Hepatic stellate cell (primary cell): ENCODE measurements around the gene C3orf49.

Experiments
- DNase-seq: peaks from one replicate; pipeline ENCODE4 v3.0.0; 2011; ENCODE audit warnings: low spot score

Gene C3orf49, protein sequence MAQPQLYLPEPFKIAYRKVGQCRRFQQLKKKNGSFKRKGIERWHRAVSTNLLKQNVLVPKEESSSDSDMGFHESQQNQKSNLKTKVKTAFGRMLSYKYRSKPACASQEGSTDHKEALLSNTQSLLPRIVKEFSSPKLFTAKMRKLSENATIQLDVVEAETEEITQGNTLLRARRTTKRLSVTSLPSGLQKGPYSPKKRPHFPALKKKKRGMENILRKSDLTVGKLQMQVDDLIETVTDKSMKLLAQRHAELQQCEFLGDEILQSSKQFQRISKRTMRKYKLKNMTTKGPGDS

DNA sequence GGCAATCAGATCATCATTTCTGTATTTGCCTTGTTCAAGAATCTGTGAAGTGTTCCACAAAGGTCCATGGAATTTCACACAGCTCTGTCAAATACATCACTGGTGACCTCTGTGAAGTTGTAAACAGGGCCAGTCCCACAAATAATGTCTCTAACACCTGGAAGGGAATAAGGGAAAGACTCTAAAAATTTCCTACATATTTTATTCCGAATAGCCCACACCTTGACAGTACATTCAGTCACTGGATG lies at the start of gene C3orf49:
C3orf49 (plus strand) TSS at position 149 of the 248 bp plus-strand sequence. CDS start 173 bp downstream, outside the sequence.
- no peak for DNase-seq

DNA sequence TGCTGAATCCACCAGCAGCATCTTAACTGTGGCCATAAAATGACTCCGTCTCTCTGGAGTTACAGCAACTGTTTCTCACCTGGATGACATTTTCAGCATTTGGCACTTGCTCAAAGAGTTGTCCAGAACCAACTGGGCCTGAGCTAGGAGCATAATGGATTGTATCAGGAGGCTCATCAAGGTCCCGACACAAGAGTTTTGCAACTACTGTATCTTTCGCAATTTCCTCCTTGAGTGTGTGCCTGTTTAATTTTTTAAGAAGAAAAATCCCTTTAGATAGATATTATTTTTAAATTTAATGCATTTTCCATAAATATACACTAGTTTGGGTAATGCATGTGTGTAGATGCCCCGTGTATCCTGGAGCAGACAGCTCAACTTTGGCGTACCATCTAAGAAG lies 44.3 kb upstream of the C3orf49 start:
- no peak for DNase-seq

DNA sequence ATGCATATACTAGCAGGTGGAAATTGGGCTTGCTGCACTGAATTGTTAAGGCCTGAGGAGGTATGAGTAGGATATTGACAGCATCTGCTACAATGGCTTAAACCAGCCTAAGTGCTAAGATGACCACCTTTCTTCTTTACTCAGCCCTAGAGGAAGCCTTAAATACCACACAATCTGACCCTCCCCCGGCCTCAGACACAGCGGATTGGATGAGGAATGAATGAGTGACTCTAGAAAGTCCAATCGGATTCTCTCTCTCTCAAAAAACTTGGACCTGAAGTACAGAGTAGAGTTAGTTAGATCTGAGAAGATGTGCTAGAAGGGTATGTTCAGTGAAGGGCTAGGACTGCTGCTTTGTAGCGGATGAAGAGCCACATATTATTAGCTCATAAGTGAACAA lies 39.9 kb upstream of the C3orf49 start:
- no peak for DNase-seq

DNA sequence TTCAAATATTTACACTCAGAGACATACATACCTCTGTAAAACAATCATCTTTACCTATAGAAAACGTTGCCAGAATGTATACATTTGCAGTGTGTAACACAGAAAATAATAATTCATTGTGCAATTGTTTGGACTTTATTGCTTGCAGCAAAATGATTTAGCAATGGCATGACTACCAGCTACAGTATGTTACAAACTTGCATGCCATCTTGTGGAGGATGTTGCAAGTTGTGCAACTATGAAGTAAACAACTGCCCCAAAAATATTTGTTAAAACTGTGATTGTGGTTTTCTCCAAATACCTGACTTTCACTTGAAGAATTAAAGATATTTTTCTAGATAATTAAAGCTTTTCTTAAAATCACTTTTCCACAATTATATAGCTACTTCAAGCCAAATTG lies 27.1 kb upstream of the C3orf49 start:
- peak; percentile 12 for DNase-seq

DNA sequence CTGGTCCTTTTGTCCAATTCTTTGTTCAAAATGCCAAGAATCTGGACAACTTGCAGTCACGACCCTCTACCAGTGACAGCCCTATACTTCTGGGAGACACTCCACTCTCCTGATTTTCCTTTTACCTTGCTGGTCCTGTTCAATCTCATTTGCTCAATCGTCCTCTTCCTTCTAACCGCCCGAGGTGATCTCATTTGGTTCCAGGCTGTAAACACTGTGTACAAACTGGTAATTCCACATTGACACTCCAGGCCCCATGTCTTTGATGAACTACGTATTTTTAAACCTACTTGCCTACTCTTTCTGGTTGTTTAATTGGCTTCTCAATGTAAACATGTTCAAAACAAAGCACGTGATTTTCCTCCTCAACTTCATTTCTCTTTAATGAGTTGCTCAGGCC lies 23.7 kb upstream of the C3orf49 start:
- no peak for DNase-seq

DNA sequence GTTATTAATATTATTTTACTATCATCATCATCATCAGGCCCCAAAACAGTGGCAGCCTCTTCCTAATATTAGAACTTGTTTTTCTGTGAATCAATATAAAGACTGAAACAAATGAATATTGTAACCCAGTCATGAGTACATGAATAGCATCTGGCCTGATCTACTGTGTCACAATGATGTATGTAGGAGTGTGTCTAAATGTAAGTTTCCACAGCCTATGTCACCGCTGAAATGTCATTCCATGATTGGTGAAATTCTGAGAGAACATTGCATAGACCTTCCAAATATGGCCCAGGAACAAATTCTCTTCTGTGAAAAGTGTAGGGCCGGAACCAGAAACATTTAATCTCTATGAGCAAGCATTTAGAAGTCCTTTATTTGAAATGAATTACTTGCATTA lies 20.6 kb upstream of the C3orf49 start:
- DNase-seq: no peak

DNA sequence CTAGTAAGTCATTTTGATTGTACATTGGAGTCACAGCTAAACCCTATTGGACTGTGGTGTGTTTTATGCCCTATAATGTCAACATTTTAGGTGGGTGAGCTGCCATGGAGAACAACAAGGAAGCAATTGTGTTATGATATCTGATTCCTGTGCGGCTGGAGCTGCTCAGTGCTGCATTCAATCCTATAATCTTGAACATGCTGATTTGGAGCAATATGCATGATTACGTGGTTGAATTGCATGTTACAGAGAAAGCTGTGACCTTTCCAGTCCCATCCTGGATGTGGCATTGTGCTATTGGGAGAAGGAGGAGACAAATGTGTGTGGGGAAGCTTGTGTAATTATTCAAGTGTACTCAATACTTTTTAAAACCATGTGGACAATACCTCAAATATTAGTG lies 20.1 kb upstream of the C3orf49 start:
- no peak for DNase-seq

DNA sequence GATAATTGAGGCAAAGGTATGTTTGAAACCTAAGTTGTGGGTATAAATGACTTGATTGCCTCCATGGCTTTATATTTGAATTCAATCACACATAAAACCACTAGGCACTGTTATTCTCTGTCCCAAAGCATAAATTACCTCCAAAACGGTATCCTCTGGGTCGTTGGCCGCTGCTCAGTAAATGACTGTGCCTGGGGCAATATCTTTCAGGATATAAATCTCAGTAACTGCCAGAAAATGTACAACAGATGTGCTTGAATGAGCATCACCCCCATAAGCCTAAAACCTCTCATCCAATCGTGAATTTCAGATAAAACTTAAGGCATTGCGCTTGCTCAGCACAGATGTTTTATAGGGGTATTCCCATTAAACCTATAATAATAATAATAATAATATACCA lies 19.0 kb upstream of the C3orf49 start:
- DNase-seq: no peak

DNA sequence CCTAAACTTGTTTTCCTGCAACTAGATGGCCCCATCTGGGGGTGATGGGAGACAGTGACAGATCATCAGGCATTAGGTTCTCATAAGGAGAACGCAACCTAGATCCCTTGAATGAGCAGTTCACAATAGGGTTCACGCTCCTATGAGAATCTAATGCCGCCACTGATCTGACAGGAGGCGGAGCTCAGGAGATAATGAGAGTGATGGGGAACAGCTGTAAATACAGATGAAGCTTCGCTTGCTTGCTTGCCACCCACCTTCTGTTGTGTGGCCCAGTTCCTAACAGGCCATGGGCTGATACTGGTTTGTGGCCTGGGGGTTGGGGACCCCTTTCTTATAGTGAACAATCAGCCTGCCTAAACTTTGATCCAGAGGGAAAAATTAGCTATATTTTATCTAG lies 15.2 kb upstream of the C3orf49 start:
- DNase-seq: no peak

DNA sequence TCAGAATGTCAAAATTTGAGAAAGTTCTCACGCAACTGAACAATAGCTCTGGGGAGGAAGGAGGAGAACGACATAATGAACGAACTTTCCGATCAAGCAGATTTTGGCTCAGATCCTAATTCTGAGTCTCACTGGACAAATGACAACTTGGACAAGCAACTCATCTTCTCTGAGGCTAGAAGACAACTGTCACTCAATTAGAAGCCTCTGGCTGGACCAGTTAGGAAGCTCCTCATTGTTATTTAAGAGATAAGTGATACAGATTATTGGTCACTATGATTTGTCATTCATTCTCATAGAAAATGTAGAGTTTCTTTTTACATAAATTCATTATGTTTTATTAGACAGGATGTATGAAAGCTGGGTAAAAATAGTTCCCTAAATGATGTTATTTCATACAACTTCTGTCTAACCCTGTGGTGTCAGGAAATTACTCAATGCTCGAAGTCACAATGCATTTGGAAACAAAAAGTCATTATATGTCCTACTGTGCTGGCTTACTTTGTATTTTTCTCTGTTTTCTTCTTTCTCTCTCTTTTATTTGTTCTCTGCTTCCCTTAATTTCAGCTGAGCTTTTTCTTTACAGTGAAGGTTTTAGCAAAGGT lies 11.0 kb upstream of the C3orf49 start:
- DNase-seq: no peak

DNA sequence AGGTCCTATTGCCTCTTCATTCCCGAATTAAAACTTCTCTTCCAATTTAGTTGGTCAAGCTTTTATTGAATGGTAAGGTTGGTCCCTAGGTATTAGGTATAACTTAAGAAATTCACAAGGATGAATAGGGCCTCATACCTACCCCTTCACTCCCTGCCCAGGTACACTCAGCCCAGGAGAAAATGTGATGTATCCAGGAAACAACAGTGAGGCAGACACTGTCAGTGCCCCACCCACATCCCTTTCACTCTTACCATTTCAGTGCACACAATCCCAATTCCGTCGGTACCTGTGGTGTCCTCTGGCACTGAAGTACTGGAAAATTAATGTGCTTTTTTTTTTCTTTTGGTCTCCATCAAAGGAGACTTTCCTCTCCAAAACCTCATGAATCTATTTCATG lies 10.5 kb upstream of the C3orf49 start:
- no peak for DNase-seq

DNA sequence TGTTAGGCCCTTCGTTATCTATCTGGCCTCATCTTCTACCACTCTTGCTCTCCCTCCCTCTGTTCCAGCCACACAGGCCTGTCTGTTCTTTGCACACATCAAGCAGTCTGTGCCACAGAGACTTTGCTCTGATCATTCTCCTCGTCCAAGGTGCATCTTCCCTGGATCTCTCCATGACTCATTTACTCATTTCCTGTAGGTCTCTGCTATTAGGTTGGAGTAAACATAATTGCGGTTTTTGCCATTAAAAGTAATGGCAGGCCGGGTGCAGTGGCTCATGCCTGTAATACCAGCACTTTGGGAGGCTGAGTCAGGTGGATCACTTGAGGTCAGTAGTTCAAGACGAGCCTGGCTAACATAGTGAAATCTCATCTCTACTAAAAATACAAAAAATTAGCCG lies 9.5 kb upstream of the C3orf49 start:
- DNase-seq: no peak

DNA sequence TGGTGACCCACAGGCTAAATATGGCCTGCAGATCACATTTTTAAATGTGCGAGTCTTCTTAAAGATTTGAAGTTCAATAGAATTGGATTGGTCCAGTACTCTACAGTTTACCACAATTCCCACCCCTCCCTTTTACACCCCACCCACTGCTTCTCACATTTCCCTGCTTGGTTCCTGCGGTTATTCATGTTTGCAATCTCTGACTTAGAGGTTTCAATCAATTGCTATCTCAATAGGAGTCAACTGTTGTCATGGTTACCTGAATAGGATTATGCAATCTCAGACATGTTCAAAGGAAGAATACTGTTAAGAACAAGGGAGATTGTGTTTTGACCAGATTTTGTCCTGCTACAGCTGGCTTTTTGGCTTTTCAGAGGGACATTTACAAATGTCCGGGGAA lies 4.9 kb upstream of the C3orf49 start:
- DNase-seq: no peak

DNA sequence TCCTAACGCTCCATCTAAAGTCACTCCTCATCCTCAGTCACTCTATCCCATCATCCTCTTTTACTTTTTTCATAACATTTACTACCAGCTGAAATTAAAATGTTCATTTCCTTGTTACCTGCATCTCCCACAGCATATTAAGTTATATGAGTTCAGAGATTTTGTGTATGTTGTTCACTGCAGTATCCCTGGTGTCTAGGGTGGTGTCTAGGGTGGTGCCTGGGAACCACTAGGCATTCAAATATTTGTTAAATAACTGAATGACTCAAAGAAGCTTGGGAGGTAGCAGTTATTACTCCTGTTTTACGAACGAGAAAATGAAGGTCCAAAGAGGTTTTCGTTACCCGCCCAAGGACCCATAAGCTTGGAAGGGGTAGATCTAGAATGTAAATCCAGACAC lies 1.9 kb upstream of the C3orf49 start:
- no peak for DNase-seq

DNA sequence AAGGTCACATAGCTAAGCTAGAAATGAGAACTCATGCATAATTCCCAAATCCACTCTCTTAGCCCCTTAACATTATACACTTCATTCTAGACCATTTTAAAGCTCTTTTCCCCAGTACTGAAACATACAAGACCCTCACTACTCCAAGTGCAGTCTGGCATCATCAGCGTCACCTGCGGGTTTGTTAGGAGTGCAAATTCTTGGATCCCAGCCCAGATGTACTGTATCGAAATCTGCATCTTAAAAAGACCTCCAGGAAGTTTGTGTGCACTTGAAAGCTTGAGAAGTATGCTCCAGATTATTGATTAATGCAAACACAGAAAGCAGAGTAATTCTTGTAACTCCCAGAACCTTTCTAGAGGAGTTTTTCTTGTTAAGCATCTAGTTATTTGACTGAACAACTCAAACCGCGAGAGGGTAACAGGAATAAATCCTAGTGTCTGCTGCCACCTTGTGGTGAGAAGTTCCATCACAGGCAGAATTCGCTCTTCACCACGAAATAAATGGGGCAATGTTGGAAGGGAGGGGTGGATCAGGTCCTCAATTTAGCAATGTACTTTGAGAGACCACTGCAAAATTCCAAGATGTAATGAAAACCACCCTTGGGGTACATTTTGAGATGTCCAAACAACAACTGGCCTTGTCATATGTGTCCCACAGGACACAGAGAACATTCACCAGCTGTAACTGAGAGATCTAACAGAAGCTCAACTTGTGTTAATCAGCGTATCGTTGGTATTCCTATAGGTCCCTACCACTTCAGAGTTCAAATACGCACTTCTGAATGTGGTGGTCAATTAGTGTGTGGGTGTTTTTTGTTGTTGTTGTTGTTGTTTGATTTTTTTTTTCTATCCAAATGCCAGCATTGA lies 583 bp upstream of the C3orf49 start:
- DNase-seq: peak; percentile 24

DNA sequence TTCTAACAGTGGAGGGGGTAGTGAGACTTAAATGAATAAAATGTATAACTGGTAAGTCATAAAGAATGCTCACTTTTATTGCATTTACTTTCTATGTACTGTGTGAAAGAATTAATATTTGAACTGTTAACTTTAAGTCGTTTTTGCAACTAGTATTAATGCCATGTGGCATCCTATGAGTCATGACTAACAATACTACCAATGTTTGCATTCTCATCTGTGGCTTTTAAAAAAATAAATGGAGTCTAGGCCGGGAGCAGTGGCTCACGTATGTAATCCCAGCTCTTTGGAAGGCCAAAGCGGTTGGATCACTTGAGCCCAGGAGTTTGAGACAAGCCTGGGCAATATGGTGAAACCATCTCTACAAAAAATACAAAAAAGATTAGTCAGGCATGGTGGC lies 5.2 kb downstream of the C3orf49 start:
- peak; percentile 24 for DNase-seq

DNA sequence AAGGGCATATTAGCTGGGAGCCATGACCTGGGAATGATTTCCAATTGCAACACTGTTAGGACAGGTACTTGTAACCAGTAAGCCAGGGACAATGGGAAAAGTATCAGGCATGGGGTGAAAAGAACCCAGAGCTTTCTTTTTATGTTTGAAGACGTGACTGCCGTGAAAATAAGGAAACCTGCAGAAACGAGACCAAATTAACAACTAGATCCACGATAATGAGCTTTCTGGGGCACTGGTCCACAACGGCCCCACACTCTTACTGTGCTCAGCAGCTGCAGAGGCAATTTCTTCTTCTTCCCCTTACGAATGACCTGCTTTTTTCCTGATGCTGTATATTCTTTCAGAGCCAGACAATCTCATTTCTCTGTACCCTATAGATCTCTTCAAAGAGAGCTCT lies 11.4 kb downstream of the C3orf49 start:
- no peak for DNase-seq

DNA sequence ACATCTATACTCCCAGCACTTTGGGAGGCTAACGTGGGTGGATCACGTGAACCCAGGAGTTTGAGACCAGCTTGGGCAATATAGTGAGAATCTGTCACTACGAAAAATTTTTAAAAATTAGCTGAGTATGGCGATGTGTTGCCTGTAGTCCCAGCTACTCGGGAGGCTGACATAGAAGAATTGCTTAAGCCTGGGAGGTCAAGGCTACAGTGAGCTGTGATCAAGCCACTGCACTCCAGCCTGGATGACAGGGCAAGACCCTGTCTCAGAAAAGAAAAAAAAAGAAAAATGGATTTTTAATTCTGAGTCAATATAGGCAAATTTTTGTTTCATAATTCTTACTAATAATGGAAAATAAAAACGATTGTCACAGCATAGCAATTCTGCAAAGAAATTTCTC lies 13.3 kb downstream of the C3orf49 start:
- DNase-seq: no peak

DNA sequence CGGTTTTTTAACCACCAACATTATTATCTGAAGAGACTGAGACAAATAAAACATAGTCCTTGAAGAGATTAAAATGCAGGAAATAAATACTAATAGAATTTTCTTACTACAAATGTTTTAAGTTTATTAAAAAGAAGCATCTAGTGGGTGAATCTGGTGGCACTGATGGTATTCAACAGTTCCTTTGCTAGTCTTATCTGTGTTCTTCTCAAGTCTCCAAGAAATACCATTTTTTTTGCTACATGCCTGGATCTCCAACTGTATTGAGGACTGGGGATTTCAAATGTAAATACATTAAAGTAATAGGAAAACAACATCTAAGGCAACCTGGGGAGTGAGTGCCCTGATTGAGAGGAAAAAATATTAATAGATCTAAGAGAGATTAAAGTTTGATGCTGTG lies 22.6 kb downstream of the C3orf49 start:
- DNase-seq: no peak

DNA sequence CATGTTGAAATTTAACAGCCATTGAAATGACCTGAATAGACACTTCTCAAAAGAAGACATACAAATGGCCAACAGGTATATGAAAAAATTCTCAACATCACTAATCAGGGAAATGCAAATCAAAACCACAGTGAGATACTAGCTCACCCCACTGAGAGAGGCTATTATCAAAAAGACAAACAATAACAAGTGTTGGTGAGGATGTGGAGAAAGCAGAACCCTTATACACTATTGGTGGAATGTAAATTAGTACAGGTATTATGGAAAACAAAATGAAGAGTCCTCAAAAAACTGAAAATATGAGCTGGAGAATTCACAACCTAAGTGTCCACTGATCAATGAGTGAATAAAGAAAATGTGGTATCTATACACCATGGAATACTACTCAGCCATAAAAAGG lies 23.0 kb downstream of the C3orf49 start:
- no peak for DNase-seq

DNA sequence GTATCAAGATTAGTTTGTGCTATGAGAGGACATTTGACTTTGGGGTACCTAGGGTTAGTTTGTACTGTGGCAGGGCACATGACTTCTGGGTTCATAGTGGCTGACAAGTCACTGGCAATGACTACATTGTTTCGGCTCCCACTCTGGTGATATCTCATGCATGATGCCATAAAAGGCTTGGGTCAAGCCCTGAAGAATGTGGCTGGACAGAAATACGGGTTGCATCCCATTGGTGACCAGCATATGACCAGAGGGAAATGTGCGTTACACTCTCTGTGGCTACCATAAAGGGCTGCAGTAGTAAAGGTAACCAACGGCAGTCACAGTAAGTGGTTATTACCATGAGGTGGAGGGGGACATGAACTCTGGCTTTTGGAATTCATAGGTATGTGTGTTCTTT lies 26.1 kb downstream of the C3orf49 start:
- DNase-seq: no peak

DNA sequence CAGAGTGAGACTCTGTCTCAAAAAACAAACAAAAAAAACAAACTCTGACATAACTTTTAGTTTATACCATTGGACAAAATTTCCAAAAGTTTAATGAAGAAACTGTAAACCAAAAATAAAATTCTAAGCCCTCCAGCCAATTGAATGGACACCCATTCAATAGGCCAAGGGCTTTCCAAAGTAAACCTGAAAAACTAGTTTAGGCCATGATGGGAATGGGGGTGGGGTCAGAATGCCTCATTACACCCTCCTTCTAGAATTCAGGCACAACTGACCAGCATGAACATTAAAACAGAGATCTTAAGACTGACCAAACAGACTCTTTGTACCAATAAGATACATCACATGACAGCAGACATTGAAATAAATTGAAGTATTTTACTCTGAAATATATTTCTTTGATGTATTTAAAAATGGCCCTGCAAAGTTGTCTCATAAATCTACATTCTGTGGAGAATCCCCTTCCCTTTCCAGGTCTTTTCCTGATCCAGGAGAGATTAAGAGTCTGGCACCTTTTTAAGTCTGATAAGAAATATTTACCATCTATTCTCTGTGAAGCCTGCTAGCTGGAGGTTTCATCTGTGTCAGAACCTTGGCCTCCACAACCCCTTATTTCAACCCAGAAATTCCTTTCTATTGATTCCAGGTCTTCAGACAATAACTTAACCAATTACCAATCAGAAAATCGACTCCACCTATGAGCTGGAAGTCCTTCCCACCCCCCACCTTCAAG lies 28.8 kb downstream of the C3orf49 start:
- DNase-seq: no peak

DNA sequence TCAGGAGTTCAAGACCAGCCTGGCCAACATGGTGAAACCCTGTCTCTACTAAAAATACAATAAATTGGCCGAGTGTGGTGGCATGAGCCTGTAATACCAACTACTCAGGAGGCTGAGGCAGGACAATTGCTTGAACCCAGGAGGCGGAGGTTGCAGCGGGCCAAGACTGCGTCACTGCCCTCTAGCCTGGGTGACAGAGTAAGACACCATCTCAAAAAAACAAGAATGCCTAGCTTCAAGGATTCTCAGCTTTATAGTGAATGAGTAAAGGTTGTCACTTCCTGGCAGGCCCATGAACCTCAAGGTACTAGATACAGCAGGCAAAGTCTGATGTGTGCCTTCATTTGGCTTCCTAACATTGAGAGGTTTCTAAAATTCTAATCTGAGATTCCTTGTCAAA lies 30.1 kb downstream of the C3orf49 start:
- DNase-seq: no peak
